OCI-LY1 (cell line): ENCODE results near the gene IRX4.
"Not testable (repeated sequence)": the region's sequence is repeated elsewhere in the genome, so short reads cannot be mapped to it uniquely, and the experiment has no call there.

ENCODE experiments used
- CTCF ChIP-seq: fragments of 200-600 bp; sonication (generic), shearing (Covaris generic); IDR thresholded peaks from 2 replicates; pipeline ENCODE4 v1.5.1; 2017; ENCODE audit warnings: mild to moderate bottlenecking, antibody characterized with exemption, low read length, moderate library complexity, mixed read lengths
- EZH2 ChIP-seq: fragments of 200-600 bp; sonication (generic), shearing (Covaris generic); IDR thresholded peaks from 2 replicates; pipeline ENCODE4 v1.8.0; 2017; ENCODE audit warnings: borderline replicate concordance, mixed run types, mild to moderate bottlenecking, antibody characterized with exemption, low read length, moderate library complexity, mixed read lengths

GRCh38 chr5:1870435-1871272, 12.1 kb downstream of the IRX4 start:
- TF ChIP-seq CTCF, EZH2: not testable (repeated sequence)
